HG03469 (cell line): ENCODE results near the gene ASXL1.

Experiments used
- ATAC-seq: cut with Tn5 transposase; IDR thresholded peaks from one replicate; pipeline ENCODE4 v1.9.1; 2021; ENCODE audit warnings: mild to moderate bottlenecking, moderate library complexity, moderate number of reproducible peaks; ENCODE audit not compliant: unreplicated experiment

The ASXL1 gene

GRCh38 chr20:32488066-32488838, 130.1 kb downstream of the ASXL1 start:
- ATAC-seq = no peak
